EH (cell line): Measurements from ENCODE around the gene INAFM2.

ENCODE experiments used
- DNase-seq: peaks from one replicate; pipeline ENCODE4 v3.0.0-alpha.2; 2015; ENCODE audit warnings: low read depth

The INAFM2 gene

GRCh38 chr15:40365016-40365415 is 41.5 kb downstream of the INAFM2 start:
- no peak for DNase-seq

- DNase-seq = no peak
Observed at GRCh38 chr15:40365624-40366456, 42.3 kb downstream of the INAFM2 start.

- no peak for DNase-seq
Observed at GRCh38 chr15:40366457-40367370, 43.2 kb downstream of the INAFM2 start.

- no peak for DNase-seq
Observed at GRCh38 chr15:40367371-40367685, 43.8 kb downstream of the INAFM2 start.

- DNase-seq = peak; percentile 91
Observed at GRCh38 chr15:40367686-40368611, 44.5 kb downstream of the INAFM2 start.

GRCh38 chr15:40368719-40369473 is 45.4 kb downstream of the INAFM2 start:
- DNase-seq = no peak

- no peak for DNase-seq
Observed at GRCh38 chr15:40369474-40369869, 46.0 kb downstream of the INAFM2 start.

GRCh38 chr15:40369971-40370370 is 46.5 kb downstream of the INAFM2 start:
- DNase-seq = no peak

- DNase-seq = peak; percentile 57
Observed at GRCh38 chr15:40372981-40373380, 49.5 kb downstream of the INAFM2 start.
